ENCODE measurements around the gene PAMR1. TPM values are rescaled to one million over a fixed set of nuclear protein-coding genes. Genes with fewer than 3 reads are reported as not detected.

PAMR1 gene
- total and polyA plus RNA-seq, 2 of the 8 experiments (the other 6 are each of a cell fraction or from before 2014, with no cell fraction given) = 3.0 to 6.9 TPM

DNA sequence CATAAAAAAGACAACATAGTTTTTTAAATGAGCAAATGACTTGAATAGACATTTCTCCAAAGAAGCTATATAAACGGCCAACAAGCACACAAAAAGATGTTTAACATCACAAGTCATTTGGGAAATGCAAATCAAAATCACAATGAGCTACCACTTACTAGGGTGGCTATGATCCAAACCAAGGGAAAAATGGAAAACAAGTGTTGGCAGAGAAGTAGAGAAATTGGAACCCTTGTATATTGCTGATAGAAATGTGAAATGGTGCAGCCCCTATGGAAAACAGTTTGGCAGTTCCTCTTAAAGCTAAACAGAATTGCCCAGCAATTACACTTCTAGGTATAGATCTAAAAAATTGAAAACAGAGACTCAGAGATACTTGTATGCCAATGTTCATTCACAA, 29.0 kb downstream of the PAMR1 start (continued):
- TF ChIP-seq CREB1 (IDR thresholded peaks at IDR 0.05) (no peak), ZNF274 (IDR thresholded peaks at IDR 0.05; ENCODE audit: borderline replicate concordance, extremely low read depth, low read length) (no peak), JUN (IDR thresholded peaks at IDR 0.05; ENCODE audit: low read depth, low read length) (no peak), BRCA1 (IDR thresholded peaks at IDR 0.05; ENCODE audit: low read depth, low read length) (no peak)
- TF ChIP-seq, protein P1, sequence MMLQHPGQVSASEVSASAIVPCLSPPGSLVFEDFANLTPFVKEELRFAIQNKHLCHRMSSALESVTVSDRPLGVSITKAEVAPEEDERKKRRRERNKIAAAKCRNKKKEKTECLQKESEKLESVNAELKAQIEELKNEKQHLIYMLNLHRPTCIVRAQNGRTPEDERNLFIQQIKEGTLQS (IDR thresholded peaks at IDR 0.05; ENCODE audit: insufficient read depth, low read depth, low read length) = no peak
- TF ChIP-seq, protein P2, sequence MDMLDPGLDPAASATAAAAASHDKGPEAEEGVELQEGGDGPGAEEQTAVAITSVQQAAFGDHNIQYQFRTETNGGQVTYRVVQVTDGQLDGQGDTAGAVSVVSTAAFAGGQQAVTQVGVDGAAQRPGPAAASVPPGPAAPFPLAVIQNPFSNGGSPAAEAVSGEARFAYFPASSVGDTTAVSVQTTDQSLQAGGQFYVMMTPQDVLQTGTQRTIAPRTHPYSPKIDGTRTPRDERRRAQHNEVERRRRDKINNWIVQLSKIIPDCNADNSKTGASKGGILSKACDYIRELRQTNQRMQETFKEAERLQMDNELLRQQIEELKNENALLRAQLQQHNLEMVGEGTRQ (IDR thresholded peaks at IDR 0.05; ENCODE audit: low read length) = no peak

Measured in H1 (cell line).